ENCODE data around the gene MTA1.

- no peak for TF ChIP-seq CTCF (IDR thresholded peaks at IDR 0.05)
- no peak for TF ChIP-seq POLR2A (IDR thresholded peaks at IDR 0.05)
These were observed 23.2 kb downstream of the MTA1 start for GRCh38 chr14:105442834-105443233.

All from adrenal gland (tissue), 5 donors.